ENCODE measurements around the gene TMEM231.
A peak's percentile ranks its signal among the peaks of the same experiment; 100 is the strongest.
"Not testable (repeated sequence)": the region's sequence is repeated elsewhere in the genome, so short reads cannot be mapped to it uniquely, and the experiment has no call there.

TMEM231 gene, protein sequence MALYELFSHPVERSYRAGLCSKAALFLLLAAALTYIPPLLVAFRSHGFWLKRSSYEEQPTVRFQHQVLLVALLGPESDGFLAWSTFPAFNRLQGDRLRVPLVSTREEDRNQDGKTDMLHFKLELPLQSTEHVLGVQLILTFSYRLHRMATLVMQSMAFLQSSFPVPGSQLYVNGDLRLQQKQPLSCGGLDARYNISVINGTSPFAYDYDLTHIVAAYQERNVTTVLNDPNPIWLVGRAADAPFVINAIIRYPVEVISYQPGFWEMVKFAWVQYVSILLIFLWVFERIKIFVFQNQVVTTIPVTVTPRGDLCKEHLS

GRCh38 chr16:75555707-75556430, at the start of gene TMEM231:
TSS of gene TMEM231 (minus strand) at chr16:75556252. CDS start at chr16:75556209, 43 bp downstream.
- TF ChIP-seq, protein P1, sequence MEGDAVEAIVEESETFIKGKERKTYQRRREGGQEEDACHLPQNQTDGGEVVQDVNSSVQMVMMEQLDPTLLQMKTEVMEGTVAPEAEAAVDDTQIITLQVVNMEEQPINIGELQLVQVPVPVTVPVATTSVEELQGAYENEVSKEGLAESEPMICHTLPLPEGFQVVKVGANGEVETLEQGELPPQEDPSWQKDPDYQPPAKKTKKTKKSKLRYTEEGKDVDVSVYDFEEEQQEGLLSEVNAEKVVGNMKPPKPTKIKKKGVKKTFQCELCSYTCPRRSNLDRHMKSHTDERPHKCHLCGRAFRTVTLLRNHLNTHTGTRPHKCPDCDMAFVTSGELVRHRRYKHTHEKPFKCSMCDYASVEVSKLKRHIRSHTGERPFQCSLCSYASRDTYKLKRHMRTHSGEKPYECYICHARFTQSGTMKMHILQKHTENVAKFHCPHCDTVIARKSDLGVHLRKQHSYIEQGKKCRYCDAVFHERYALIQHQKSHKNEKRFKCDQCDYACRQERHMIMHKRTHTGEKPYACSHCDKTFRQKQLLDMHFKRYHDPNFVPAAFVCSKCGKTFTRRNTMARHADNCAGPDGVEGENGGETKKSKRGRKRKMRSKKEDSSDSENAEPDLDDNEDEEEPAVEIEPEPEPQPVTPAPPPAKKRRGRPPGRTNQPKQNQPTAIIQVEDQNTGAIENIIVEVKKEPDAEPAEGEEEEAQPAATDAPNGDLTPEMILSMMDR (IDR thresholded peaks at IDR 0.05; ENCODE audit: low read depth, low read length) = no peak
- in situ Hi-C loops (cut with HindIII; ENCODE audit: low sequenced_read_pairs) = no loop called here
- H3K4me3 ChIP-seq (ENCODE audit: low read depth, low read length) = peak within 1 kb of the TSS; percentile 69
- peak; percentile 94 for DNase-seq (ENCODE audit: low read depth, low spot score)

GRCh38 chr16:75603241-75603640, 47.2 kb upstream of the TMEM231 start:
- no peak for DNase-seq (ENCODE audit: low read depth, low spot score)
- H3K4me3 ChIP-seq (ENCODE audit: low read depth, low read length) = no peak overlapping the region
- in situ Hi-C loops (cut with HindIII; ENCODE audit: low sequenced_read_pairs) = no loop called here
- TF ChIP-seq, protein P1 (IDR thresholded peaks at IDR 0.05; ENCODE audit: low read depth, low read length) = no peak

GRCh38 chr16:75599452-75600277, 43.6 kb upstream of the TMEM231 start:
- no peak overlapping the region for H3K4me3 ChIP-seq (ENCODE audit: low read depth, low read length)
- TF ChIP-seq, protein P1 (IDR thresholded peaks at IDR 0.05; ENCODE audit: low read depth, low read length) = no peak
- in situ Hi-C loops (cut with HindIII; ENCODE audit: low sequenced_read_pairs) = no loop called here
- DNase-seq (ENCODE audit: low read depth, low spot score) = no peak

DNA sequence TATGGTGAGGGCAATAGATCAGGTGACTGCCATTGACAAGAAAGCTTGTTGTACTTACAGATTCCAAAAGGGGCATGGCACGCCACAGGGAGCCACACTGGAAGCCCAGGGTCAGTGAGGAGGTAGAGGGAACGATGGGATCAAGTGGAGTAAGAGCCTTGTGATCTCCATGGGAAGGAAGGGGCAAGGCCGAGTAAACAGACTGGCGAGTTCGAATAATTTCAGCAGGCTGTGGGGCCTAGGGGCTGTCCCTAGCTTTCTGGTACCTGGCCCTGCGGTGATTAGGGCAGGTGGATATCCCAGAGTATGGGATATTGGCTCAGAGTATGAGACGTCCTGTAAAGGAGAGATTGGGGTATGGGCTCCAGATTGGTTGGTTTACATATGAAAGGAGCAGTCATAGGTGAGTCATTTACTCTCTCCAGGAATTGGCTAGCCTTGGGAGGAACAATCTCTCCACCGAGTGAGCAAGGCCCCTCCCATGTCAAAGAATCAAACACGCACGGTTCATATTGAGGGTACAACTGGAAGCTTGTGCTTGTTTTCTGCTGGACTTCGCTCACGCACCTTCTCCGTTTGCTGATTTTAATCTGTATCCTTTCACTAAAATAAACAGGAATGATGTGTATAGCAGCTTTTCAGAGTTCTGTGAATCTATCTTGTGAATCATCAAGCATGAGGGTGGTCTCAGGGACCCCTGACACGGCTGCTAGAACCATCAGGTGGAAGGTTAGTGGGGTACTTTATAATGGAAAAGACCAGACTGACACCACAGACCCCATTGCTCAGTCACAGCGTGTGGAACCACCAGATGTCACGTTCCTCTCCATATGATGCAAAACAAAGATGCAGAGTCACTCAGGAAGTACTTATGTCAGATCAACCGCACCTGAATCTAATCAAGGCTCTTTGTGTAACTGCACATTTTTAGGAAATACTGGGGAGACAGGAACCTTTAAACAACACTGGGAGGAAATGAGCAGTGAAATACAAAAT, 38.1 kb upstream of the TMEM231 start:
- no peak overlapping the region for H3K4me3 ChIP-seq (ENCODE audit: low read depth, low read length)

GRCh38 chr16:75593308-75593707, 37.3 kb upstream of the TMEM231 start:
- TF ChIP-seq, protein P1 (IDR thresholded peaks at IDR 0.05; ENCODE audit: low read depth, low read length) = no peak
- no peak overlapping the region for H3K4me3 ChIP-seq (ENCODE audit: low read depth, low read length)
- no peak for DNase-seq (ENCODE audit: low read depth, low spot score)
- in situ Hi-C loops (cut with HindIII; ENCODE audit: low sequenced_read_pairs) = no loop called here

More for the DNA sequence above, 38.1 kb upstream of the TMEM231 start:
- TF ChIP-seq, protein P1 (IDR thresholded peaks at IDR 0.05; ENCODE audit: low read depth, low read length) = no peak
- in situ Hi-C loops (cut with HindIII; ENCODE audit: low sequenced_read_pairs) = no loop called here
- DNase-seq (ENCODE audit: low read depth, low spot score) = peak; percentile 78

- H3K4me3 ChIP-seq (ENCODE audit: low read depth, low read length); in situ Hi-C loops (cut with HindIII; ENCODE audit: low sequenced_read_pairs): not testable (repeated sequence)
- DNase-seq (ENCODE audit: low read depth, low spot score) = peak; percentile 30
Observed at GRCh38 chr16:75591927-75592326, 35.9 kb upstream of the TMEM231 start.

Data from astrocyte of the spinal cord (primary cell).